ENCODE measurements around the gene BNIP2. TPM values are rescaled to one million over a fixed set of nuclear protein-coding genes. Genes with fewer than 3 reads are reported as not detected.

BNIP2 gene
- total and polyA plus RNA-seq, 2 of the 13 experiments (the other 11 are each of a cell fraction or from before 2014, with no cell fraction given) = 17.4 to 57.6 TPM

DNA sequence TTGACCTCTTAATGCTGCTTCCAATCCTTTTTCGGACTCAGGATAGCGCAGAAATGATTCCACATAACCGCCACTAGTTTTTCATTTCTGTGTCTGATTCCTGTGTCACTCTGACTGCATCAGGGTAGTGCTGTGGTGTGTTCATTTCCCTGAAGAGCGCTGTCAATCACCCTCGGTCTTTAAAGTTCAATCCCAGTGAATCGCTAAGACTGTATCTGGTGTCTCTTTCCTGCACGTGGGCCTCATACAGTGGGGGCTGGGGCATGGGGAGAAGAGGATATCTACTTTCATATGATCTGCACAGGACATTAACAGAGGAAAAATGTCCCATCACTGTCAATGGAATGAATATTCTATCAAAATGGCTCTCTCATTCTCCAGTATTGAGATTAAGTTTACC, 32.9 kb upstream of the BNIP2 start (continued):
- no peak for TF ChIP-seq ZNF780A (CRISPR knock-in tag; IDR thresholded peaks at IDR 0.05)

DNA sequence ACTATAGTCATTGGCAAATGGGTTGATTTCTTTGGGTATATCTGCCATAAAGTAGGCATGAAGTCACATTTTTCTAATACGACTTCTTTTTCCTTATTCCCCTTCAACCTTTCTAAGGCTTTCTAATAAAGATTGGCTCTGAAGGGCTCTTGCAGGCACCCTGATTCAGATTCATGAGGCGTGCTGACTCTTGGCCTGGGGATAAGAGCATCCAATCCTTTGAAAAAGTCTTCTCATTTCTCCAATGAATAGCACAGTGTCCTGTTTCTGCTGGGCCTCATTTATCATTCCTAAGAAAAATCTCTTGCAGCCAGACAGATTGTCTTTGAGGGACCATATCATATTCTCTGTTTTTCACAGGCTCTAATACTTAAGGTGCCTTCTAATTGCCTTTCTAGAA, 32.3 kb upstream of the BNIP2 start:
- no peaks in the 10 kb centered on the region for H3K9me3 ChIP-seq (ENCODE audit: low read length)
- no peaks in the 10 kb centered on the region for H3K36me3 ChIP-seq (replicated peaks in 1 of 2; ENCODE audit: control insufficient read depth in 1 of 2, insufficient read depth in 2 of 2, low read length in 2 of 2)
- H3K4me1 ChIP-seq (ENCODE audit: insufficient read depth, low read length) = no peaks in the 10 kb centered on the region
- H3K27me3 ChIP-seq (ENCODE audit: control insufficient read depth in 1 of 2, insufficient read depth in 2 of 2, low read length in 2 of 2) = peaks cover 0 to 20% of the 10 kb centered on the region in 2 experiments; a peak in 1 of 5 replicates
- FAIRE-seq (no peak), ATAC-seq (no peak), DNase-seq (ENCODE audit: low spot score) (no peak)
- ChIA-PET POLR2A (no interaction called here), CTCF (ENCODE audit: low intra/inter-chr PET ratio, low total read pairs) (no interaction called here)
- intact Hi-C loops (cut with micrococcal nuclease; ENCODE audit: unreplicated experiment) (no loop called here), in situ Hi-C loops (cut with HindIII; ENCODE audit: extremely low pct_ligation_motif_present, low pct_unique_long_range_greater_than_20kb) (no loop called here)
- H2AFZ ChIP-seq (ENCODE audit: low read length) = no peak overlapping the region
- H4K20me1 ChIP-seq (ENCODE audit: insufficient read depth, low read length) = no peaks in the 10 kb centered on the region
- no peak overlapping the region for H3K4me2 ChIP-seq (ENCODE audit: low read depth, low read length)
- no peak overlapping the region for H3K4me3 ChIP-seq (replicated peaks in 1 of 3; ENCODE audit: insufficient read depth in 1 of 3, low read depth in 2 of 3, low read length in 3 of 3)
- no peak overlapping the region for H3K9ac ChIP-seq (ENCODE audit: insufficient read depth, low read depth, low read length)
- WGBS (ENCODE audit: low lambda C conversion rate) = 25% methylated on average over 2 of the region's 2 CpGs
- no TSS peak for BruUV-seq (replicated peaks)
- no peaks in the 10 kb centered on the region for H3K79me2 ChIP-seq (ENCODE audit: insufficient read depth, low read length)
- no peak overlapping the region for H3K27ac ChIP-seq (ENCODE audit: extremely low read length, insufficient read depth, low read length)
- TF ChIP-seq ZMYM2 (CRISPR knock-in tag; IDR thresholded peaks at IDR 0.05) = no peak
- TF ChIP-seq NCOA2 (CRISPR knock-in tag; IDR thresholded peaks at IDR 0.05) = no peak
- no peak for TF ChIP-seq ZNF10 (CRISPR knock-in tag; IDR thresholded peaks at IDR 0.05; ENCODE audit: borderline replicate concordance, low read depth)
- TF ChIP-seq ZNF503 (CRISPR knock-in tag; IDR thresholded peaks at IDR 0.05) = no peak
- TF ChIP-seq BHLHE40 (IDR thresholded peaks at IDR 0.05; ENCODE audit: low read length) = no peak
- no peak for TF ChIP-seq HOXA7 (CRISPR knock-in tag; IDR thresholded peaks at IDR 0.05)
- TF ChIP-seq EEA1 (CRISPR knock-in tag; IDR thresholded peaks at IDR 0.05; ENCODE audit: borderline replicate concordance) = no peak
- no peak for TF ChIP-seq ZSCAN12 (CRISPR knock-in tag; IDR thresholded peaks at IDR 0.05)
- TF ChIP-seq TEAD3 (CRISPR knock-in tag; optimal IDR thresholded peaks at IDR 0.05; ENCODE audit: borderline replicate concordance) = no peak
- TF ChIP-seq ZSCAN20 (CRISPR knock-in tag; IDR thresholded peaks at IDR 0.05; ENCODE audit: borderline replicate concordance) = no peak
- no peak for TF ChIP-seq ZNF740 (CRISPR knock-in tag; IDR thresholded peaks at IDR 0.05)
- no peak for TF ChIP-seq ZFP62 (CRISPR knock-in tag; IDR thresholded peaks at IDR 0.05)
- TF ChIP-seq, protein P1, sequence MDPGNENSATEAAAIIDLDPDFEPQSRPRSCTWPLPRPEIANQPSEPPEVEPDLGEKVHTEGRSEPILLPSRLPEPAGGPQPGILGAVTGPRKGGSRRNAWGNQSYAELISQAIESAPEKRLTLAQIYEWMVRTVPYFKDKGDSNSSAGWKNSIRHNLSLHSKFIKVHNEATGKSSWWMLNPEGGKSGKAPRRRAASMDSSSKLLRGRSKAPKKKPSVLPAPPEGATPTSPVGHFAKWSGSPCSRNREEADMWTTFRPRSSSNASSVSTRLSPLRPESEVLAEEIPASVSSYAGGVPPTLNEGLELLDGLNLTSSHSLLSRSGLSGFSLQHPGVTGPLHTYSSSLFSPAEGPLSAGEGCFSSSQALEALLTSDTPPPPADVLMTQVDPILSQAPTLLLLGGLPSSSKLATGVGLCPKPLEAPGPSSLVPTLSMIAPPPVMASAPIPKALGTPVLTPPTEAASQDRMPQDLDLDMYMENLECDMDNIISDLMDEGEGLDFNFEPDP (CRISPR knock-in tag; conservative IDR thresholded peaks at IDR 0.05) = no peak
- TF ChIP-seq, protein P2, sequence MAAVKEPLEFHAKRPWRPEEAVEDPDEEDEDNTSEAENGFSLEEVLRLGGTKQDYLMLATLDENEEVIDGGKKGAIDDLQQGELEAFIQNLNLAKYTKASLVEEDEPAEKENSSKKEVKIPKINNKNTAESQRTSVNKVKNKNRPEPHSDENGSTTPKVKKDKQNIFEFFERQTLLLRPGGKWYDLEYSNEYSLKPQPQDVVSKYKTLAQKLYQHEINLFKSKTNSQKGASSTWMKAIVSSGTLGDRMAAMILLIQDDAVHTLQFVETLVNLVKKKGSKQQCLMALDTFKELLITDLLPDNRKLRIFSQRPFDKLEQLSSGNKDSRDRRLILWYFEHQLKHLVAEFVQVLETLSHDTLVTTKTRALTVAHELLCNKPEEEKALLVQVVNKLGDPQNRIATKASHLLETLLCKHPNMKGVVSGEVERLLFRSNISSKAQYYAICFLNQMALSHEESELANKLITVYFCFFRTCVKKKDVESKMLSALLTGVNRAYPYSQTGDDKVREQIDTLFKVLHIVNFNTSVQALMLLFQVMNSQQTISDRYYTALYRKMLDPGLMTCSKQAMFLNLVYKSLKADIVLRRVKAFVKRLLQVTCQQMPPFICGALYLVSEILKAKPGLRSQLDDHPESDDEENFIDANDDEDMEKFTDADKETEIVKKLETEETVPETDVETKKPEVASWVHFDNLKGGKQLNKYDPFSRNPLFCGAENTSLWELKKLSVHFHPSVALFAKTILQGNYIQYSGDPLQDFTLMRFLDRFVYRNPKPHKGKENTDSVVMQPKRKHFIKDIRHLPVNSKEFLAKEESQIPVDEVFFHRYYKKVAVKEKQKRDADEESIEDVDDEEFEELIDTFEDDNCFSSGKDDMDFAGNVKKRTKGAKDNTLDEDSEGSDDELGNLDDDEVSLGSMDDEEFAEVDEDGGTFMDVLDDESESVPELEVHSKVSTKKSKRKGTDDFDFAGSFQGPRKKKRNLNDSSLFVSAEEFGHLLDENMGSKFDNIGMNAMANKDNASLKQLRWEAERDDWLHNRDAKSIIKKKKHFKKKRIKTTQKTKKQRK (IDR thresholded peaks at IDR 0.05; ENCODE audit: low read length) = no peak
- TF ChIP-seq ZNF180 (CRISPR knock-in tag; IDR thresholded peaks at IDR 0.05; ENCODE audit: borderline replicate concordance, low read depth) = no peak
- TF ChIP-seq HNRNPH1 (optimal IDR thresholded peaks at IDR 0.05; ENCODE audit: low read depth, low read length) = no peak
- TF ChIP-seq ZNF256 (CRISPR knock-in tag; conservative IDR thresholded peaks at IDR 0.05) = no peak
- TF ChIP-seq ZNF543 (CRISPR knock-in tag; IDR thresholded peaks at IDR 0.05) = no peak
